Peyer's patch (tissue), 4 donors: ENCODE results near the gene ANKMY1. TPM values are rescaled to one million over a fixed set of nuclear protein-coding genes. Genes with fewer than 3 reads are reported as not detected.

Experiments
- DNase-seq, 3 donors: peaks; one replicate each; pipeline ENCODE4 v3.0.0-alpha.2; 2017 to 2019
- H3K27ac ChIP-seq, 4 donors: fragments of 200-600 bp; sonication (generic); one replicate each; pipeline ENCODE4 v1.5.1; 2016 to 2019
- H3K27me3 ChIP-seq, 2 donors: fragments of 200-600 bp; sonication (generic); one replicate each; pipeline ENCODE4 v1.5.1; 2019
- H3K36me3 ChIP-seq, 3 donors: fragments of 200-600 bp; sonication (generic); one replicate each; pipeline ENCODE4 v1.5.1; 2016 to 2019
- H3K4me1 ChIP-seq, 4 donors: fragments of 200-600 bp; sonication (generic); one replicate each; pipeline ENCODE4 v1.5.1; 2016 to 2019
- H3K4me3 ChIP-seq, 4 donors: fragments of 200-600 bp; sonication (generic); 1 replicate in 3 of 4; 2 replicates in 1 of 4; pipeline ENCODE4 v1.5.1; 2016 to 2019; ENCODE audit warnings: mild to moderate bottlenecking in 1 of 4
- H3K9me3 ChIP-seq, 4 donors: fragments of 200-600 bp; sonication (generic); one replicate each; pipeline ENCODE4 v1.5.1; 2016 to 2019; ENCODE audit warnings: mild to moderate bottlenecking in 1 of 4
- CTCF ChIP-seq, 6 experiments: fragments of 450-650 bp in 4 of 6; fragments of 200-600 bp in 2 of 6; sonication (generic) in 1 of 6; IDR thresholded peaks; one replicate each; pipeline ENCODE4 v1.5.1; 2017 to 2019; ENCODE audit warnings: antibody characterized with exemption in 6 of 6, mild to moderate bottlenecking in 3 of 6, moderate library complexity in 1 of 6
- POLR2A ChIP-seq, 2 donors: fragments of 450-650 bp; IDR thresholded peaks; one replicate each; pipeline ENCODE4 v1.5.1; 2017; ENCODE audit warnings: antibody characterized with exemption in 2 of 2, mild to moderate bottlenecking in 2 of 2, moderate library complexity in 2 of 2
- total RNA-seq, 4 donors: library from RNA; depleted of rRNA; stranded (reverse); fragments of >200 nt; gene quantifications; one replicate each; pipeline ENCODE4 v1.1.0, GENCODE V29; 2016

ANKMY1 gene
- total RNA-seq, 4 donors from 2014 or later: 27.8 to 89.1 (median 40.1) TPM

DNA sequence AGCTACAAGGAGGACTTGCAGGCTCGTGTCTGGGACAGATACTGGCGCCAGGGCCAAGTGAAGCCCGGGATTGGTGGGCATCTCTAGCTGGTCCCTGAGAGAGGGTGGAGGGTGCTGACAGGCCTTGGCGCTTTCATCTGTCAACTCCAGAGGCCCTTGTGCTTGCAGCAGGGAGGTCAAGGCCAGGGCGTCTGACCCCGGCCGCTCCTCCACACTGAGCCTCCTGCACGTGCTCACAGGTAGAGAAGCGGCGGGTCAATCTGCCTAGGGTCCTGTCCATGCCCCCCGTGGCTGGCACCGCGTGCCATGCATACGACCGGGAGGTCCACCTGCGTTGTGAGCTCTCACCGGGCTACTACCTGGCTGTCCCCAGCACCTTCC lies 38.3 kb upstream of the ANKMY1 start:
- Histone ChIP-seq H3K4me3 (no peak overlapping the region), H3K4me1 (no peaks in the 10 kb centered on the region), H3K27me3 (no peaks in the 10 kb centered on the region), H3K27ac (no peak overlapping the region), H3K9me3 (no peaks in the 10 kb centered on the region), H3K36me3 (peaks cover 0 to 61% (median 0%) of the 10 kb centered on the region in 3 donors)
- peak in 2 of 3 donors; percentile 38 to 43 for DNase-seq
- TF ChIP-seq CTCF (IDR thresholded peaks at IDR 0.05) (no peak), POLR2A (IDR thresholded peaks at IDR 0.05) (no peak)

DNA sequence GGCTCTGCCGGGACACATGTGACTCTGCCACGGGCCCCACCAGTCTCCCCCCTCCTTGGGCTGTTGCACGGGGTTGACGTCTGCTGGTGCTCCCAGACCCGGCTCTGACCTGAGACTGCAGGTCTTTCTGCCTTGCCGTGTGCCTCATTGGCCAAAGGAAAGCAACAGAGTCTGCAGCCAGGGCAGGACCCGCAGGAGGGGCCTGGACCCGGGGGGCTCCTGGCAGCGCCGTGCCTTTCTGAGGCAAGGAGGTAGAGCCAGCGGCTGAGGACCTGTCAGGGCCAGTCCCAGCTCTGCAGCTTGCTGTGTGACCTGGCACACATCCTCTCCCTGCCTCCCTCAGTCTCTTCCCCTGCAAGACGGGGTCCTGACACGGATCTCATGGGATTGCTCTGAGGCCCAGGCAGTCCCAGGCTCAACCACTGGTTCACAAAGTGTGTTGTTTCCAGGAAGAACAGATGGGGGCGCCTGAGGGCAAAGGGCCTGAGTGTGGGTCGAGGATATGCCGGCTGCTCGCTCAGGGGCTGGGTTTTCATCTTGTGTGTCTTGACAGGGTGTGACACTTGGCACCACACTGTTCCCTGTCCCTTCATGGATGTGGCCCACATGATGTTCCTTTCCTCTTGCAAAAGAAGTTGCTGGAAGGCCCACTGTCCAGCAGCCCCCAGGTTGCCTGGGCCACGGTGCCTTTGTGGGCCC lies 37.7 kb upstream of the ANKMY1 start:
- peak in 2 of 3 donors; percentile 51 to 53 for DNase-seq
- H3K4me3 ChIP-seq: no peak overlapping the region
- H3K27me3 ChIP-seq: no peaks in the 10 kb centered on the region
- no peaks in the 10 kb centered on the region for H3K4me1 ChIP-seq
- peaks cover 0 to 67% (median 0%) of the 10 kb centered on the region in 3 donors for H3K36me3 ChIP-seq
- no peak overlapping the region for H3K27ac ChIP-seq
- TF ChIP-seq POLR2A (IDR thresholded peaks at IDR 0.05) (no peak), CTCF (IDR thresholded peaks at IDR 0.05) (peak in 4 of 6 experiments; percentile 6 to 41 (median 31))
- H3K9me3 ChIP-seq: no peaks in the 10 kb centered on the region

DNA sequence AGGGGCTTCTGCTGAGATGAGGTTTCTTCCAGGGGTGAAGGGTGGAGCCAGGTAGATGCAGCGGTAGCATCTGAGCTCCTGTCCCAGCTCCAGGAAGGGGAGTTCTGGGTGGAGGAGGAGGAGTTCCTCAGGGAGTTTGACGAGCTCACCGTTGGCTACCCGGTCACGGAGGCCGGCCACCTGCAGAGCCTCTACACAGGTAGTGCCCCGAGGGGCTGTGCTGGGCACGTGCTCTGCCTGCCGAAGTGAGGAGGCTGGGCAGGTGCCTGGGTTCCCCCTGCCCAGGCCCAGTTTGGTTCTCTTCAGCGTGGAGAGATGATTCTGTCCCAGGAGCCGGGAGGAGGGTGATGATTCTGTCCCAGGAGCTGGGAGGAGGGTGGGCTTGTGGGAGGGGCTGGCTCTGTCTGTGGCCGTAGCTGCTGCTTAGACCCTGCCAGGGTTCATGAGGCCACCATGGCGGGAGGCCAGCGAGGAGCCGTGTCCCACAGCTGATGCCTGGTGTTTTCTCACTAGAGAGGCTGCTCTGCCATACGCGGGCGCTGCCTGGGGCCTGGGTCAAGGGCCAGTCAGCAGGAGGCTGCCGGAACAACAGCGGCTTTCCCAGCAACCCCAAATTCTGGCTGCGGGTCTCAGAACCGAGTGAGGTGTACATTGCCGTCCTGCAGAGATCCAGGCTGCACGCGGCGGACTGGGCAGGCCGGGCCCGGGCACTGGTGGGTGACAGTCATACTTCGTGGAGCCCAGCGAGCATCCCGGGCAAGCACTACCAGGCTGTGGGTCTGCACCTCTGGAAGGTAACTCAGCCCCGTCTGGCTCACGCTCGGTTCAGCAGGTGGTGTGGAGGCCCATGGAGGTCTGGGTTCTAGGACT lies 37.0 kb upstream of the ANKMY1 start:
- H3K4me1 ChIP-seq: no peaks in the 10 kb centered on the region
- no peaks in the 10 kb centered on the region for H3K27me3 ChIP-seq
- H3K36me3 ChIP-seq: peaks cover 0 to 75% (median 0%) of the 10 kb centered on the region in 3 donors
- no peak for TF ChIP-seq POLR2A (IDR thresholded peaks at IDR 0.05)
- TF ChIP-seq CTCF (IDR thresholded peaks at IDR 0.05): no peak
- H3K9me3 ChIP-seq: no peaks in the 10 kb centered on the region
- H3K27ac ChIP-seq: no peak overlapping the region
- no peak overlapping the region for H3K4me3 ChIP-seq
- DNase-seq: peak in 2 of 3 donors; percentile 43 to 45

- DNase-seq: peak in 2 of 3 donors; percentile 37 to 42
- H3K36me3 ChIP-seq: peaks cover 0 to 73% (median 0%) of the 10 kb centered on the region in 3 donors
Observed at GRCh38 chr2:240593703-240594451, 36.1 kb upstream of the ANKMY1 start.

More at GRCh38 chr2:240593703-240594451, 36.1 kb upstream of the ANKMY1 start:
- no peaks in the 10 kb centered on the region for H3K9me3 ChIP-seq
- H3K27me3 ChIP-seq: no peaks in the 10 kb centered on the region
- no peaks in the 10 kb centered on the region for H3K4me1 ChIP-seq
- no peak overlapping the region for H3K27ac ChIP-seq
- H3K4me3 ChIP-seq: no peak overlapping the region
- TF ChIP-seq POLR2A (IDR thresholded peaks at IDR 0.05) (no peak), CTCF (IDR thresholded peaks at IDR 0.05) (no peak)
